ENCODE results near the gene CAMTA1.

- TF ChIP-seq CTCF (IDR thresholded peaks at IDR 0.05) = peak; percentile 31; the same call in 1 of the 2 replicates
- TF ChIP-seq REST (IDR thresholded peaks at IDR 0.05; ENCODE audit: insufficient read depth in 1 of 2, low read depth in 2 of 2, low read length in 1 of 2) = no peak
- TF ChIP-seq POLR2AphosphoS5 (IDR thresholded peaks at IDR 0.05; ENCODE audit: low read depth, low read length) = no peak
- no peak for TF ChIP-seq SIN3A (IDR thresholded peaks at IDR 0.05; ENCODE audit: borderline replicate concordance, insufficient read depth, low read depth, low read length)
Observed at GRCh38 chr1:7785108-7785507, 999.9 kb downstream of the CAMTA1 start.
